ENCODE results near the gene USP40.

GRCh38 chr2:233461481-233461891 lies 105.1 kb downstream of the USP40 start:
- TF ChIP-seq CTCF (IDR thresholded peaks at IDR 0.05; ENCODE audit: low read depth, low read length) (no peak), POLR2A (IDR thresholded peaks at IDR 0.05; ENCODE audit: extremely low read depth, insufficient read length) (no peak), MAX (IDR thresholded peaks at IDR 0.05; ENCODE audit: low read depth, low read length) (no peak), MYC (IDR thresholded peaks at IDR 0.05; ENCODE audit: low read depth, low read length) (no peak)

Data from NB4 (cell line).